CD4-positive, alpha-beta T cell treated with Interferon alpha-2 for 1 hour (primary cell): ENCODE data around the gene SLIT3.
"Not testable (repeated sequence)": the region's sequence is repeated elsewhere in the genome, so short reads cannot be mapped to it uniquely, and the experiment has no call there.

Source experiments
- DNase-seq, 2 donors: peaks; one replicate each; pipeline ENCODE4 v3.0.0-alpha.2; 2020 to 2022

Gene SLIT3

GRCh38 chr5:169216866-169217265, 84.1 kb downstream of the SLIT3 start:
- no peak for DNase-seq

DNA sequence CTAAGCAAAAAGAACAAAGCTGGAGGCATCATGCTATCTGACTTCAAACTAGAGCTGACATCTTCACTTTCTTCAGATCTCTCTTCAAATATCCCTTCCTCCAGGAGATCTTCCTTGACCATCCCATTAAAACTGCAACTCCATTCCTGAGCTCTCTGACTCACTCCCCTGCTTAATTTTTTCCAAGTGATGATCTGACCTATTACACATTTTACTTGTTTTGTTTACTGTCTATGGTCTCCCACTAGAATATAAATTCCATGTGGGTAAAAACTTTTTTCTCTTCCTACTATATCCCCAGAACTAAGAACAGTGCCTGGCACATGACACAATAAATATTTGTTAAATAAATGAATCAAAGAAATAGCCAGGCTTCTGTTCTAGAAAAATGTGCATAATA, 87.5 kb downstream of the SLIT3 start:
- DNase-seq = no peak

- DNase-seq = not testable (repeated sequence)
These were observed 89.2 kb downstream of the SLIT3 start for GRCh38 chr5:169211761-169212160.

GRCh38 chr5:169204788-169205400, 96.0 kb downstream of the SLIT3 start:
- DNase-seq = no peak

GRCh38 chr5:169202969-169203368, 98.0 kb downstream of the SLIT3 start:
- DNase-seq = no peak

DNA sequence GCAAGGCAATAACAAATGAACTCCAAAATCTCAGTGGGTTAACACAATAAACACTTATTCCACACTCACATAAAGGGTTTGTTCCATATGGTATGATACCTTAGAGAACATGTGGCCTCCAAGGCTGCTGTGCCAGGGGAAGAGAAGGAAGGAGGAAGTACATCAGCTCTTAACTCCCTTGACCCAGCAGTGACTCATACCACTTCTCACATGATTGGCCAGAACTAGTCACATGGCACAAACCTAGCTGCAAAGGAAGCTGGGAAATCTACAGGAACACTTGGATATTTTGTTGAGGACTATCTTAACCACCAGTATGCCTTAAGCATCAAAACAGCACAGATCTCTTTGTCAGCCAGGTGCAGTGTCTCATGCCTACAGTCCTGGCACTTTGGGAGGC, 99.3 kb downstream of the SLIT3 start:
- no peak for DNase-seq

DNA sequence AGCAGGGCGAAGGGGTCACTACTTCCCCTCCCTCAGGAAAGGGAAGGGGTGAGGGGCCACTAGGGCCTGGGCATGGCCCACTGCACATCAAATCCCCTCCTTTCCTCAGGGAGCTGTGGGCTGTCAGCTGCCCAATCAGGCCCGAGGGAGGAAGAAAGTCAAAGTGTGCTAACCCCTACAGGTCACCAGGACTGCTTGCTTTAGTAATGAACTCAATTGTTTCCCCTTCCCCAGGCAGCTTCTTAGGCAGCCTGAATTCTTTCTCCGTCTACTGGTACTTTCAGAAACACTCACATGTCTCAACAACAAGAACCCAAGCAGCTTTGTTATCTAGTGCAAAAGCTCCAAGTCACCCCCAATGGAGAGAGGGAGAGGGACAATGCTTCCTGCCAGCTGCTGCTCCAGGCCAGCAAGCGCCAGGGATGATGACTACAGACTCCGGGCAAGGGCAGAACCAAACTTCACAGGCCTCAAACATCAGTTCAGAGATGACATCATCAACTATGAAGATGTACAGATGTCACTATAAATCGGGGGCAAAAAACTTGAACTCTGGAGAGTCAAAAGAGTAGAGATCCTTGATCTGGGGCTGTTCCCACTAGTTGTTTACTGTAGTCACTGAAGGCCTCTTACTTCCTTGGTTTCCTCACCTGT, 100.7 kb downstream of the SLIT3 start:
- no peak for DNase-seq

DNA sequence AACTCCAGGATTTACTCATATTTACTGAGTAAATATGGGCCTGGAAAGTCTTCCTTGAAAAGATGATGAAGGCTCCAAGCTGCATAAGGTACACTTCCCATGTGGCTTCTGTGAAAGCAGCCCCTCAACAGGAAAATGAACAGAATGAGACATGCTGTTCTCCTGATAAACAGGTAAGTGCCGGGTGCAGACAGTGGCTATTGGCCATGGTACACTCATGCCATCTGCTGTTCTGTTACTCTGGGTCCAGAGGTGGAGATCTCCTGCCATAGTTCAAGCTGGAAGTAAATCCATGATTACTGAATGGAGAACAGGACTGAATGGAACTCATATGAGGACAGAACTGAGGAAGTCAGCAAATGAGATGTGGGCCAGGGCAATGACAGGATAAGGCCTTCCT, 103.6 kb downstream of the SLIT3 start:
- no peak for DNase-seq

- no peak for DNase-seq
These were observed 104.9 kb downstream of the SLIT3 start for GRCh38 chr5:169196059-169196458.

DNA sequence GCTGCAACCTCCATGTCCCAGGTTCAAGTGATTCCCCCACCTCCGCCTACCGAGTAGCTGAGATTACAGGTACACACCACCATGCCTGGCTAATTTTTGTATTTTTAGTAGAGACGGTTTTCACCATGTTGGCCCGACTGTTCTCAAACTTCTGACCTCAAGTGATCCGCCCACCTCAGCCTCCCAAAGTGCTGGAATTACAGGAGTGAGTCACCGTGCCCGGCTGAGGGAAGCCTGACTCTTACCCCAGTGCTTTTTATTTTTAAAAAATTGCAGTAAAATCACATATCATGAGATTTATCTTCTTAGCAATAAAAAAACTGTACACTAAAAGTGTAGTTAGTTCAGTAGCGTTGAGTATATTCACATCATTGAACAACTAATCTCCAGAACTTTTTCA, 105.3 kb downstream of the SLIT3 start:
- no peak for DNase-seq

DNA sequence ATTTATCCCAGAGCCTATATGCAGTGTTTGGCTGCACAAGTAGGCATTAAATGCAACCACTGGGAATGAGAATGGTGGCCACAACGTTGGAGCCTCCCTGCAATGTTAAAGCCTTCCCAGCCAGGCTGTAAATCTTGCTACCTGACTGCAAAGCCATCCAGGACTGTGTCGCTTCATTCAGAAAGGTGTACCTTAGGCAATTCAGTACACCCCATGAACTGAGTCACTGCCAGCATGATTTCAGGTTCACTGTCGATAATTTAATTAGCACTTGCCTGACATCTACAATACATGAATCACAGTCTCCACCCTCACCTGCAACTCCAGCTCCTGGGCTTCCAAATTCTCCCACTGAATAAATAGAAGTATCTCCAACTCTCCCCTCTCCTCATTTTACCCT, 108.4 kb downstream of the SLIT3 start:
- DNase-seq = no peak

- DNase-seq = no peak
These were observed 110.1 kb downstream of the SLIT3 start for GRCh38 chr5:169190849-169191248.

DNA sequence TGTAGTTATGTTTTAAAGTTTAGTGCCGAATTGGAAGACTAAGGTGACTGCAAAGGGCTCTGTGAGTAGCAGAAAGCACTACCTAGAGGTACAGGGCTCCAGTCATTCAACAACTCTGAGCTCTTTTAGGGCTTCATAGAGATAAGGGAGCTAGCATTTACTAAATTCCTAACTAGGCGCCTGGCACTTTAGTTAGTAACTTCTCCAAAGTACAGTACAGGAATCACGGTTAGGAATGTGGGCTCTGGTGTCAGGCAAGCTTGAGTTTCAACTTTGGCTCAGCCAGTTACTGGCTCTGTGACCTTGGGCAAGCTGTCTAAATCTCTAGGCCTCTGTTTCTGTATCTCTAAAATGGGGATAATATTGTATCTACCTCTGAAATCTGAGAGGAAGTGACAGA, 115.3 kb downstream of the SLIT3 start:
- DNase-seq = no peak

DNA sequence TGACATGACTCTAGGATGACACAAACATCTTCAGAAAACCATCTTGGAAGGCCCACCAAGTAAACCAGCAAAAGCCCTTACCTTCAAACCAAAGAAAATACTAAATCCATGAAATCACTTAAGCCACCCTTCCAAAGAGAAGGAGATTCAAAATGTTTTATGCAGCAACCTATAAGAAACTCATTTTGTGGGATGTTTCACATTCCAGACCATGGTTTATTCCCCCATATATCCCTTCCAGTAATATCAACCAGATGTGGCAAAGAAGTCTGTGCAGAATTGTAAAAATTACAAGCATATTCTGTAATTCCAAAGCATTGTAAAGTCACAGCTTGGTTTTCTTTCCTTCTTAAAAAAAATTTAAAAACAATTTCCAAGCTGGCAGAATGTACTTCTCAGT, 117.4 kb downstream of the SLIT3 start:
- DNase-seq = no peak

- DNase-seq = no peak
These were observed 118.1 kb downstream of the SLIT3 start for GRCh38 chr5:169182797-169183196.

GRCh38 chr5:169181814-169182213, 119.1 kb downstream of the SLIT3 start:
- DNase-seq = no peak

- DNase-seq = no peak
These were observed 122.2 kb downstream of the SLIT3 start for GRCh38 chr5:169178754-169179153.

DNA sequence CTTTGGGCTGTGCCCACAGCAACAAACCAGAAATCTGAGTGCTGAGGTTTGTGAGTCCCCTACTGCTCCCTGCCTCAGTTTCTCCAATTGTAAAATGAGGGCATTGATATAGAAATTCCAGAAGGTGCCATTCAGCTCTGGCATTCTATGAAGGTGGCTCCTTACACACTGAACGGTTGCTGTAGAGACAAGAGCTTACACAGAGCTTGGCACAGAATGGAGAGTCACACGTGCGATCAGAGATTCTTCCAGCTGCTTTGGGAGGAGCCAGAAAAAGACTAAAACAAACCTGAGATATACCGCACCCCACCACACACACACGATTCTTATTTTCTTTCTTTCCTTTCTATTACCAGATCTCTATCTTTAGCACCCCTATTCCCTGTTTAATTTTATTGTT, 122.7 kb downstream of the SLIT3 start:
- no peak for DNase-seq

DNA sequence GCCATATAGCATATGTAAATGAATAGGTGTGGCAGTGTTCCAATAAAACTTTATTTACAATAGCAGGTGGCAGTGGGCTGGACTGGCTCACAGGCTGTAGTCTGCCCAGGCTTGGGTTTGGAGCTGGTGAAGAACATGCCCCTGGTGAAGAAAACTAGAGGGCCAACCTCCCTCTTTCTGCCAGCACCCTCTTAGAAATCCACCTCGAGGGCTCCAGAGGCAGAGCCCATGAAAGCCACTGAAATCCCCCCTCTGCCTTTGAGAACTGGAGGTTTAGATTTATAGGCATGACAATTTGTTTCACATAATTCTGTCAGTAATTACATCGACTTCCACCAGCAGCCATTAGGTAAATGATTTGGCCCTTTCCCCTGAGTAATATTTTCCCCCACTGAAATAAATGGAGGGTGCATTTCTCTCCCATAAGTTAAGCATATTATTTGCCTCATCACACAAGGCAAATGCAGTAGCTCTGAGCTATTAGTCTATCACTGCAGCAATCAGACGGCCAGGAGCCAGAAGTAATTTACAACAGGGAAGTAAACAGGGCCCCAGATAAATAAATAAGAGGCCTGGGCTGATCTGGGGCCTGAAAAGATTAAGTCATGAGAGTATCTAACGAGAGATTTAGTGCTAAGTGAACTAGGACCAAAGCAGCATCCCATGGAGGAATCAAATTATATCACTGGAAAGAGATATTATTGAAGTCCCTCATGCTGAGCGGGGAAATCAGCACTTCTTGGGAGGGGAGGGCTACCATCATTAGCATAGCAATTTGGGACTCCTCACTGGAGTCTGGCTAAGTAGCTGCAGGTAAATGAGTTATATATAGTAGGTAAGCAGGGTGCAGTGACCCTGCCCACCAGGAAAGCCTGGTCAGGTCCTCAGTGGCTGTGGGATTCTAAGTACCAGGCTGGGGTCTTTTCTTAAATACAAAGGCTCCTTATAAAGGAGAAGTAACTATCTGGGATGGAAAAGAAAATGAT, 123.9 kb downstream of the SLIT3 start:
- no peak for DNase-seq

GRCh38 chr5:169175733-169176132, 125.2 kb downstream of the SLIT3 start:
- no peak for DNase-seq

GRCh38 chr5:169174923-169175322, 126.0 kb downstream of the SLIT3 start:
- no peak for DNase-seq

DNA sequence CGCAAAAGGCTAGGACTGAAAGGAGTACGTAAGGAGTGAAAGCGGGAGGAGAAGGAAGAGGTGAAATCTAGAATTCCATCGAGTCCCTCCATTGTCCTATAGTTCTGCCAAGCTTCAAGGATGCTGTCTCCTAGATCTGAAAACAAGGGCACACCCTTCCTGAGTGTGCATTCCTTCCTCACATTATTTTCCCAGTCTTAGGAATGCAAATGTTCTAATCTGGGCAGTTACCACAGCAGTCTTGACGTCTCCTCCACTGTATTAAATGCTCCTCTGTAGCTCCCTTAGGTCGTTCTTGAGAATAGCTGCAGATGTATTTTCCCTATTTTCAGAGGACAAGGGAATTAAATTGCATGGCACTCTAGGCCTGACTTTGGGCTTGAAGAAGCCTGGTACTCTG, 127.6 kb downstream of the SLIT3 start:
- DNase-seq = no peak

DNA sequence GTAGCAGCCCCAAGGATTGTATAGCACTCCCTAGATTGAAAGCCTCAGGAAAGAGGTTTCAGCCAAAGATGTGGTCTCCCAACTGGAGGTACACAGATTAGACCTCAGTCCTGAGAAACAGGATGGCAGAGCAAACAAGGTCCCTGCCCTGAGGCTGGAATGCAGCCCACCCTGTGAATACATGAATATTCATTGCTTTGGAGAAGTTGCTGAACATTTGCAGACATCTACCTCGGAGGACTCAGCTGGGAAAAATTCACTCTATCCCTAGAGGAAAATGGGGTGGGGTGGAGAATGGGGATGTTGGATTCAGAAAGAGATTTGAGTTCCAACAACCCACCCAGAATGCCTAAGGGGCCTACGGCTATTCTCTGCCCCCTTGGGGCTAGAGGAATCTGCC, 129.4 kb downstream of the SLIT3 start:
- no peak for DNase-seq

DNA sequence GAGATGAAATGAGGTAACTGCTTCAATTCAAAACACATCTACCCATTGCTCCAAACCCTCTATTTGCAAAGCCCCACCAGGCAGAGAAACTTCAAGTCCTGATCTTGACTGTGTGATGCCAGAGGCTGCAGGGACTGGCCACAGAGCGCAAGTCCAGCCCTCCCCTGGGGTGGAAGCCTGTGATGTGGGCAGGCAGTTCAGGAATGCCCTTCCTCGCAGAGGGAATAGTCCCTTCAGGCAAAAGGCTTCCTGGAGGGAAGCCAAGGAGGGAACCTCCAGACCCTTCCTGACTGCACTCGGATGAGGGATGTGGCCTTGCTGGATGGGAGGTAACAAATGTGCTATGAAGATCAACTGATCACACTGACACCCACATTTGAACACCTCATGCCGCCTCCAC, 131.2 kb downstream of the SLIT3 start:
- DNase-seq = no peak
